ENCODE measurements around the gene MYOF.
"Not testable (repeated sequence)": the region's sequence is repeated elsewhere in the genome, so short reads cannot be mapped to it uniquely, and the experiment has no call there.

Gene MYOF

DNA sequence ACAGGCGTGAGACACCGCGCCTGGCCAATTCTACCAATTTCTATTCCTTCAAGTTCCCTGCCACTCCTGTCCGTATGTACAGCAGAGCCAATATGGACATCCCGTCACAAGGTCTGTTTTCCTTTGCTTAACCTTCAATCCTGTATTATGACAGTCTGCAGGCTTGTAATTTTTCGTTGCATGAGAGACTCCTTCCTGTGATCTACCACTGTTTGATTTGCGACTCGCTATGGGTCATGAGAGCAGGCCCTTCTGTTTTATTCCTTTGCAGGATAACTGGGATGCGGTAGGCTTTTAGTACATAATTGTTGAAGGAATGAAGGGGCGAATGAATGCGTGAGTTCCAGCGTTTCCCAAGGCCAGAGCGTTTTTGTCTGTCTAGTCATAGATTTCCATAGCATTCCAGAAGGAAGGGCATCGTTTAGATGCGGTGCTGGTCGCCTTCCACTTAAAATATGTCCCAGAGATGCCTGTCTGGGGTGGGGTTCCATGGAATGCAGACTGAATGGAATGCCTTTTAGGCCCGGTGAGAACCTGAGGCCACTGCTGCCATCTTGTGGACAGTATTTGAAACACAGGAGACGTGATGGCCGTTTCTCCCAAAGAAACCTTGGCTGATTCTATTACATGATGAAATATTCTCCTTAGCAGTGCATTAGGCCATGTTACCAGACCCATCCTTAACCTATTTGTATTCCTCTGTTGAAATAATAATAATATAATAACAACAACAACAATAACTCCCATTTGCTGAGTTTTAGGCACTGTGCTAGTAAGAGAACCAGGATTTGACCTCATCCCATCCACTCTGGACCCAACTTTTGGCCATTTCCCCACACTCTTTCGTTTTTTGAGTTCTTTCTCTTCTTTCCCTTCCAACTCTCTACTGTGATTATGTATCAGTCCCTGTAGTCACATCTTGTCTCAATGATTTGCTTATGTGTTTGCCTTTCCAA lies 193.2 kb downstream of the MYOF start:
- DNase-seq, result peak; percentile 36

GRCh38 chr10:93287775-93288174 lies 194.4 kb downstream of the MYOF start:
- DNase-seq, result no peak

- DNase-seq, result not testable (repeated sequence)
These were observed 197.9 kb downstream of the MYOF start for GRCh38 chr10:93284246-93284645.

DNA sequence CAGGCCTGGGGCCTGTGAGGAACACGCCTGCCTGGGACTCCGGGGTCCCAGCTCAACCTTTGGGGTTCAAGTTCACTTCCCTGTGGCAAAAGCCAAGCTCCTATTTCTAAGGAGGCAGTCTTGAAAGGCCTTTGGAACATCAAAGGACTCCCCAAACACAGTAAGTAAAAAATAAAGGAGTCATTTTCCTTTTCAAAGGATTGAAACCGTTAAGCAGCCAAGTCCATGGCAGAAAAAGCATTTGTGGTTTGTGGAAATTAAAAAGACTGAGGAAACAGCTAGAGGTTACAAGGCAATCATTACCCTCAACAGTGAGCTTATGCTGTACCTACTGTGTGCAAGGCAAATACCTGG lies 200.8 kb downstream of the MYOF start:
- DNase-seq, result no peak

GRCh38 chr10:93280699-93281366 lies 201.3 kb downstream of the MYOF start:
- no peak for DNase-seq

DNA sequence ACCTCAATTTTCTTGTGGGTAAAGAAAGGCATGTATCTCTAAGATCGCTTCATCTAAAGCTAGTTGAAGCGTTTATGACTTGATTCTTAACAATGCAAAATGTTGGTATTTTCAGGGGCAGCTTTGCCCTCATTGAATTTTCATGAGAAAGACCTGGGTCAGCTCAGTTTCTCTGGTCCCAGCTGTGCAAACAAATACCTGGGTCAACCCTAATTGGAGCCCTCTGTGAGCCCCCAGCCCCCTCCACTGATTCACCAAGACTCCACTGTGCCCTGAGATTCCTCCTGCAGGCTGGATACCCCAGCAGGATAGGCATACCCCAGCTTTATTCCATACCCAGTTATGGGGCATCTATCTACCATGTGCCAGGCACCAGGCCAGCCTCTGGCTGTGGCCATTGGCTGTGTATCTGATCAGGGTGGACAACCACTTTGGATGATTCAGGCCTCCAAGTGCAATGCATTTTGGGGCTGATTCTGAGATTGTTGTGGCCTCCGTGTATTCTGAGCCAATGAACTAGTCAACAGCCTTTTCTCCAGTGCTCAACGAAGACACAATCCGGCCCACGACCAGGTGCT lies 201.9 kb downstream of the MYOF start:
- no peak for DNase-seq

DNA sequence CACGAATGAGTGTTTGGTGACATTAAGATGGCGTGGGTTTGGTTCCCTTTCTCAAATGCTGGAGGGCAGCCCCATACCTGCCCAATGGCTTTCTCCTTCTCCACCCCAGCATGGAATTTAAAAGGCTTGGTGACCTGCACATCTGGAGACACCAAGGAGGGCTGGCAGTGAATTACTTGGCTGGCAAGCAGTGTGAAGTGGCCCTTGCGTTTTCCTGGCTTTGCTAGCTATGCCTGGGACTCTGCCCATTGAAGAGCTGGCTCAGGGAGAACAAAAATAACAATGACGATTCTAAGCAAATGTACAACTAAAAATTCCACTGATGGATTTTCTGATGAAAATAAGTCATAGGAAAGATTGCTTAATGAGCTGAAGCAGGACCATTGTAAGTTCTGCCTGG lies 204.8 kb downstream of the MYOF start:
- DNase-seq, result no peak

- no peak for DNase-seq
These were observed 207.7 kb downstream of the MYOF start for GRCh38 chr10:93274419-93274818.

- no peak for DNase-seq
These were observed 209.1 kb downstream of the MYOF start for GRCh38 chr10:93272884-93273675.

DNA sequence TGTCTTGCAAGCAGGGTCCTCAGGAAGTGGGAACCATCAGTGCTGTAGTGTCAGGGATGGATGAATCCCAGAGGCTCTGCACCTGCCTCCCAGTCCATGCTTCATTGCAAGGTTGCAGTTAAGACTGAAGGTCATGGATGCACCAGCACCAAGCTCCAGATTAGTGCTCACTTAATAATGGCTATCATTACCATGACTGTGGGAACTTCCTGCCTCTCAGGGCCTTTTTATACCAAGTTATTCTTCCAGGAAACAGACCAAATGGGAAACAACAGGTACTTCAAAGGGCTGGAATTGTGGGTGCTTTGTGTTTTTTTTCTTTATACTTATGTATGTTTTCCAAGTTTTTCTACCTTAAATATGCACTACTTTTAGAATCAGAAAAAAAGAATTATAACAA lies 210.8 kb downstream of the MYOF start:
- DNase-seq, result no peak

- no peak for DNase-seq
These were observed 212.9 kb downstream of the MYOF start for GRCh38 chr10:93269281-93269680.

DNA sequence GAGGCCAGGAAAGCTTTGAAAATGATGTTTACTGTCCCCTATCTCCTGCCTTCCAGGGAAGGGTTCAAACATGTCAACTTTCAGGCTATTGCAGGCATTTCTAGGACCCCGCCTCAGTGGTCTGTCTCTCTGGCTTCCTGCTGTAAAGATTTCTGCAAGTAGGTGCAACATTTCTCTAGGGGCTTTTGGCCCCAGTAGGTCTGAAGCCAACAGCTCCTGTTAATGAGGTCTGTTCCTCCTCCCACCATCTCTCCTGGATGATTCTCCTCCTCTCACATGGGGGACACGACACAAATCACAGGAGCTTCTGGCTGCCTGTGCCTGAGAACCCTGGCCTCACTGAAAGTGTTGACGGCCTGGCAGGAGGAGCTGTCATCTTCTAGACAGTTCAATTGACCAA lies 214.1 kb downstream of the MYOF start:
- DNase-seq, result no peak

GRCh38 chr10:93267521-93267920 lies 214.6 kb downstream of the MYOF start:
- no peak for DNase-seq

DNA sequence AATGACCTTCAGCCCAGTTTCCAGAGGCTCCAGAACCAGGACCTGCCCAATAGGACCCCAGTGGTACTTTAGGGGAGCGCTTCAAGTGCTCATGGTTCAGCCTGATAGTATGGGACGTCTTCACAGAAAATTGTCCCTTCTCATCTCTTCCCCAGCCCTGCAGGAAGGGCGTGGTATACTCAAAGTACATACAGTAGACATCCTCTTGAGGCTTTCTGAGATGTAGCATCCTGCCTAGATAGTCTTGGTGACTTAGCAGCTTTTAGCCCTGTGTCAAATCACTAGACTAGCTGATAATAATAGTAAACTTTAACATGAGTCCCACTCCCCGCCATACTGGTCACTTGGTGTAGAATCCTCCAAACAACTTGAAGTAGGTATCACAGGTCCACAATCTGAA lies 215.3 kb downstream of the MYOF start:
- DNase-seq, result no peak

- no peak for DNase-seq
These were observed 220.0 kb downstream of the MYOF start for GRCh38 chr10:93261961-93262610.

GRCh38 chr10:93261089-93261488 lies 221.0 kb downstream of the MYOF start:
- no peak for DNase-seq

DNA sequence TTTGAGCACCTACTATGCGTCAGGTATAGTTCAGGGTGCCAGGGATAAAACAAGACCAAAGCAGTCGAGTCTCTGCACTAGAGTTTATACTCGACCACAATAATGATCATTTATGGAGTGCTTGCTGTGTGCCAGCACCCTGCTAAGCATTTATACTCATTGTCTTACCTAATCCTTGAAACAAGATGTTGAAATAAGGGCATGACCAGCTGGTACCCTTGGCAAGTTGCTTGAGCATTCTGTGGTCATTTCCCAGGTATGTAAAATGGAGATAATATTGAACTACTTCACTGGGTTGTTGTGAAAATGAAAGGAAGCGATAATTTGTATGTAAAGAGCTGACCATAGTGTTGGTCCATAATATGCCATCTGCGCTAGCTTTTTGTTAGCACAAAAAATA lies 223.0 kb downstream of the MYOF start:
- DNase-seq, result no peak
